ENCODE measurements around the gene GPATCH1. TPM values are rescaled to one million over a fixed set of nuclear protein-coding genes. Genes with fewer than 3 reads are reported as not detected.
"Not testable (repeated sequence)": the region's sequence is repeated elsewhere in the genome, so short reads cannot be mapped to it uniquely, and the experiment has no call there.

The GPATCH1 gene
- total RNA-seq, 1 donor from 2014 or later: 11.1 TPM

DNA sequence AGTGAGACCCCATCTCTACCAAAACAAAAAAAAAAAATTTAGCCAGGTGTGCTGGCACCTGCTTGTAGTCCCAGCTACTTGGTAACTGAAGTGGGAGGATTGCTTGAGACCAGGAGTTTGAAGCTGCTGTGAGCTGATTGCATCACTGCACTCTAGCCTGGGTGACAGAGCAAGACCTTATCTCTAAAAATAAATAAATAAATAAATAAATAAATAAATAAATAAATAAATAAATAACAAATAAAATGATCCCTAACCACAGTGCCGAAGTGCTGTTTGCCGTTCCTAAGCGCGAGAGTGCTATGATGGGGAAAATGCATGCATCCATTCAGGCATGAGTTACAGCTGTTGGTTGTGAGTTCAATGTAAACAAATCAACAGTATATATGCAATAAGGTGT is 78.2 kb downstream of the GPATCH1 start:
- Mint-ChIP-seq H3K4me3 (no peak overlapping the region), H3K36me3 (ENCODE audit: low read depth) (peaks cover 6% of the 10 kb centered on the region), H3K27me3 (ENCODE audit: insufficient read depth) (peaks cover 2% of the 10 kb centered on the region), H3K27ac (no peak overlapping the region), H3K9me3 (no peaks in the 10 kb centered on the region), H3K4me1 (ENCODE audit: low read depth) (peaks cover 37% of the 10 kb centered on the region)
- intact Hi-C loops (cut with micrococcal nuclease): no loop called here
- DNase-seq (ENCODE audit: low spot score): no peak

DNA sequence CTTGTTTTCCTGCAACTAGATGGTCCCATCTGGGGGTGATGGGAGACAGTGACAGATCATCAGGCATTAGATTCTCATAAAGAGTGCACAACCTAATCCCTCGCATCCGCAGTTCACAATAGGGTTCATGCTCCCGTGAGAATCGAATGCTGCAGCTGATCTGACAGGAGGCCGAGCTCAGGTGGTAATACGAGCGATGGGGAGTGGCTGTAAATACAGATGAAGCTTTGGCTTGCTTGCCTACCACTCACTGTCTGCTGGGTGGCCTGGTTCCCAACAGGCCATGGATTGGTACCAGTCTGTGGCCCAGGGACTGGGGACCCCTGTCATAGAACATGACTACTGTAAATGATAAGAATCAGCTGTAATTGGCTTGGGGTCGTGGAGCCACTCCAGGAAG is 78.9 kb downstream of the GPATCH1 start:
- intact Hi-C loops (cut with micrococcal nuclease): loop anchor here (1.0 to 2.0 kb wide), 3 partner anchors 16 to 143 kb away; partner anchors contain the start of gene CEBPA
- peaks cover 6% of the 10 kb centered on the region for H3K36me3 Mint-ChIP-seq (ENCODE audit: low read depth)
- no peaks in the 10 kb centered on the region for H3K9me3 Mint-ChIP-seq
- peaks cover 37% of the 10 kb centered on the region for H3K4me1 Mint-ChIP-seq (ENCODE audit: low read depth)
- no peaks in the 10 kb centered on the region for H3K27me3 Mint-ChIP-seq (ENCODE audit: insufficient read depth)
- peak overlapping the region; percentile 94 for H3K27ac Mint-ChIP-seq
- DNase-seq (ENCODE audit: low spot score): no peak
- no peak overlapping the region for H3K4me3 Mint-ChIP-seq

GRCh38 chr19:33161201-33161600 is 80.2 kb downstream of the GPATCH1 start:
- H3K27ac Mint-ChIP-seq: peak overlapping the region; percentile 94
- H3K4me3 Mint-ChIP-seq: no peak overlapping the region
- H3K27me3 Mint-ChIP-seq (ENCODE audit: insufficient read depth): no peaks in the 10 kb centered on the region

DNA sequence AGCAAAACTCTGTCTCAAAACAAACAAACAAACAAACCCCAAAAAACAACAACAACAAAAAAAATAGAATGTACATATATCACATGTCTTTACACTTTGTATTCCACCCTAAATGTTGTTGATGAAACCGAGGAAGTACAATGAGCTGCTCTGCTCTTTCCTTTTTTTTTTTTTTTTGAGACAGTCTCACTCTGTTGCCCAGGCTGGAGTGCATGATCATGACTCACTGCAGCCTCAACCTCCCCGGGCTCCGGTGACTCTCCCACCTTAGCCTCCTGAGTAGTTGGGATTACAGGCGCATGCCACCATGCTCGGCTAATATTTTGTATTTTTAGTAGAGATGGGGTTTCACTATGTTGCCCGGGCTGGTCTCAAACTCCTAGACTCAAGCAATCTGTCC is 82.5 kb downstream of the GPATCH1 start:
- peaks cover 14% of the 10 kb centered on the region for H3K9me3 Mint-ChIP-seq
- H3K27ac Mint-ChIP-seq: no peak overlapping the region

More at GRCh38 chr19:33161201-33161600, 80.2 kb downstream of the GPATCH1 start:
- intact Hi-C loops (cut with micrococcal nuclease): loop anchor here (2.0 kb wide), 1 partner anchor 142 kb away; the partner anchor contains the start of gene CEBPA
- Mint-ChIP-seq H3K4me1 (ENCODE audit: low read depth) (peaks cover 37% of the 10 kb centered on the region), H3K9me3 (no peaks in the 10 kb centered on the region), H3K36me3 (ENCODE audit: low read depth) (peaks cover 6% of the 10 kb centered on the region)
- no peak for DNase-seq (ENCODE audit: low spot score)

GRCh38 chr19:33166037-33166436 is 85.1 kb downstream of the GPATCH1 start:
- H3K27ac Mint-ChIP-seq; H3K36me3 Mint-ChIP-seq (ENCODE audit: low read depth); H3K27me3 Mint-ChIP-seq (ENCODE audit: insufficient read depth); H3K4me3 Mint-ChIP-seq; DNase-seq (ENCODE audit: low spot score); intact Hi-C loops (cut with micrococcal nuclease): not testable (repeated sequence)
- Mint-ChIP-seq H3K4me1 (ENCODE audit: low read depth) (peaks cover 11% of the 10 kb centered on the region), H3K9me3 (peaks cover 21% of the 10 kb centered on the region)

More for the DNA sequence above, 82.5 kb downstream of the GPATCH1 start:
- no peak overlapping the region for H3K4me3 Mint-ChIP-seq
- no peak for DNase-seq (ENCODE audit: low spot score)
- H3K4me1 Mint-ChIP-seq (ENCODE audit: low read depth): peaks cover 27% of the 10 kb centered on the region
- peaks cover 8% of the 10 kb centered on the region for H3K36me3 Mint-ChIP-seq (ENCODE audit: low read depth)
- H3K27me3 Mint-ChIP-seq (ENCODE audit: insufficient read depth): peaks cover 4% of the 10 kb centered on the region
- intact Hi-C loops (cut with micrococcal nuclease): no loop called here

DNA sequence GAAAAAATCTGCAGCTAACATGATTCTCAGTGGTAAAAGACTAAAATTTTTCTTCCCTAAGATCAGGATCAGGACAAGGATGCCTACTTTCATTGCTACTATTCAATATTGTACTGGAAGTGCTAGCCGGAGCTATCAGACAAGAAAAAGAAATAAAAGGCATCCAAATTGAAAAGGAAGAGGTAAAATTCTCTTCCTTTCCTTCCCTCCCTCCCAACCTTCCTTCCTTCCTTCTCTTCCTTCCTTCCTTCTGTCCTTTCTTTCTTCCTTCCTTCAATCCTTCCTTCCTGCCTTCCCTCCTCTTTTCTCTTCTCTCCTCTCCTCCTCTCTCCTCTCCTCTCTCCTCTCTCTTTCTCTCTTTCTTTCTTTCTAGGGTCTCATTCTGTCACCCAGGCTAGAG is 86.5 kb downstream of the GPATCH1 start:
- Mint-ChIP-seq H3K27me3 (ENCODE audit: insufficient read depth) (peaks cover 4% of the 10 kb centered on the region), H3K9me3 (peaks cover 21% of the 10 kb centered on the region), H3K4me1 (ENCODE audit: low read depth) (peaks cover 5% of the 10 kb centered on the region), H3K36me3 (ENCODE audit: low read depth) (peaks cover 9% of the 10 kb centered on the region), H3K27ac (no peak overlapping the region), H3K4me3 (no peak overlapping the region)
- intact Hi-C loops (cut with micrococcal nuclease): no loop called here
- no peak for DNase-seq (ENCODE audit: low spot score)

- intact Hi-C loops (cut with micrococcal nuclease): no loop called here
- Mint-ChIP-seq H3K4me1 (ENCODE audit: low read depth) (peaks cover 9% of the 10 kb centered on the region), H3K27me3 (ENCODE audit: insufficient read depth) (peaks cover 4% of the 10 kb centered on the region), H3K27ac (no peak overlapping the region), H3K9me3 (peaks cover 21% of the 10 kb centered on the region), H3K4me3 (no peak overlapping the region), H3K36me3 (ENCODE audit: low read depth) (peaks cover 10% of the 10 kb centered on the region)
- DNase-seq (ENCODE audit: low spot score): no peak
Observed at GRCh38 chr19:33168528-33168927, 87.5 kb downstream of the GPATCH1 start.

- Mint-ChIP-seq H3K4me3 (no peak overlapping the region), H3K9me3 (peaks cover 21% of the 10 kb centered on the region), H3K27me3 (ENCODE audit: insufficient read depth) (peaks cover 4% of the 10 kb centered on the region), H3K4me1 (ENCODE audit: low read depth) (peaks cover 22% of the 10 kb centered on the region), H3K36me3 (ENCODE audit: low read depth) (peaks cover 10% of the 10 kb centered on the region), H3K27ac (no peak overlapping the region)
- intact Hi-C loops (cut with micrococcal nuclease): loop anchor here (10.0 kb wide), 1 partner anchor 1957 kb away; no protein-coding TSS in a partner anchor
- DNase-seq (ENCODE audit: low spot score): no peak
Observed at GRCh38 chr19:33171222-33171795, 90.3 kb downstream of the GPATCH1 start.

DNA sequence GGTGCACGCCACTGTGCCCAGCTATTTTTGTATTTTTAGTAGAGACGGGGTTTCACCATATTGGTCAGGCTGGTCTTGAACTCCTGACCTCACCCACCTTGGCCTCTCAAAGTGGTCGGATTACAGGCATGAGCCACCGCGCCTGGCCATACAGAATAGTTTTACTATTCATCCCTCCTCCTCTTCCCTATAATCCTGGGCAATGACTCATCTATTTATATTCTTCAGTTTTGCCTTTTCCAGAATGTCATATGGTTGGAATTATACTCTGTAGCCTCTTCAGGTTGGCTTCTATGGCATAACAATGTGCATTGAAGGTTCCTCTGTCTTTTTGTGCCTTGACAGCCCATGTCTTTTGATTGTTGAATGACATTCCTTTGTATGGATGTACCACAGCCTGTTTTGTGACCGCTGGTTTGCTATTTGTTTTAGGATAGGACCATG is 91.0 kb downstream of the GPATCH1 start:
- intact Hi-C loops (cut with micrococcal nuclease): loop anchor here (10.0 kb wide), 1 partner anchor 1957 kb away; no protein-coding TSS in a partner anchor
- Mint-ChIP-seq H3K4me3 (no peak overlapping the region), H3K9me3 (peaks cover 20% of the 10 kb centered on the region), H3K27me3 (ENCODE audit: insufficient read depth) (peaks cover 8% of the 10 kb centered on the region), H3K27ac (no peak overlapping the region), H3K4me1 (ENCODE audit: low read depth) (peaks cover 26% of the 10 kb centered on the region), H3K36me3 (ENCODE audit: low read depth) (peaks cover 12% of the 10 kb centered on the region)
- DNase-seq (ENCODE audit: low spot score): no peak

- Mint-ChIP-seq H3K9me3 (peaks cover under 1% of the 10 kb centered on the region), H3K27ac (no peak overlapping the region), H3K27me3 (ENCODE audit: insufficient read depth) (peaks cover 6% of the 10 kb centered on the region), H3K36me3 (ENCODE audit: low read depth) (peaks cover 5% of the 10 kb centered on the region), H3K4me1 (ENCODE audit: low read depth) (peaks cover 36% of the 10 kb centered on the region), H3K4me3 (peak overlapping the region; percentile 33)
- no peak for DNase-seq (ENCODE audit: low spot score)
- intact Hi-C loops (cut with micrococcal nuclease): loop anchor here (10.0 kb wide), 1 partner anchor 1959 kb away; no protein-coding TSS in a partner anchor
Observed at GRCh38 chr19:33174186-33174585, 93.2 kb downstream of the GPATCH1 start.

DNA sequence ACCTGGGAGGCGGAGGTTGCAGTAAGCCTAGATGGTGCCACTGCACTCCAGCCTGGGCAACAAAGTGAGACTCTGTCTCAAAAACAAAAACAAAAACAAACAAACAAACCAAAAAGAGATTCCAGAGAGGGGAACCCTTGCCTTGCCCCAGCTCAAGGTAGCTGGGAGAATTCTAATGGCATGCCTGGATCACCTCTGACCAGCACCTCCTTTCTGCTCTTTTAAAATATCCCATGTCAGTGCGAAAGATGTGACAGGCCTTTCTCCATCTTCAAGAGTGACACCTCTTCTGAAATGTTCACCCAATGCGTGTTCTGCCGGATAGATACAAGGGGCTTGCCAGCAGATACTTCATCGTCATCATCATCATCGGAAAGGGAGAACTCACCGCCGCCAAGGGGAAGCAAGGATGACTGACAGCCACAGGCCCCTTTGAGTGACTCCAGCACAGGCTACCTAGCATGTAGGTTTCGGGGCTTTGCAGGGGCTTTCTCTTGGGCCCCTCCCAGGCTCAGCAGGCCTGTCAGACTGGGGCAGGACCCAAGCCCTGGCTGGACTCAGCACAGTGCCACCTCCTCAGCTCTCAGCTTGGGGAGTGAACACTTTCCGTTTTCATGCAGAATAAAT is 94.3 kb downstream of the GPATCH1 start:
- Mint-ChIP-seq H3K4me3 (peak overlapping the region; percentile 97), H3K4me1 (ENCODE audit: low read depth) (peaks cover 39% of the 10 kb centered on the region), H3K9me3 (no peaks in the 10 kb centered on the region), H3K27me3 (ENCODE audit: insufficient read depth) (peaks cover 6% of the 10 kb centered on the region), H3K27ac (no peak overlapping the region), H3K36me3 (ENCODE audit: low read depth) (peaks cover 5% of the 10 kb centered on the region)
- intact Hi-C loops (cut with micrococcal nuclease): loop anchor here (5.0 to 10.0 kb wide), 2 partner anchors 107 to 1960 kb away; no protein-coding TSS in a partner anchor
- no peak for DNase-seq (ENCODE audit: low spot score)

- peaks cover 41% of the 10 kb centered on the region for H3K4me1 Mint-ChIP-seq (ENCODE audit: low read depth)
- intact Hi-C loops (cut with micrococcal nuclease): loop anchor here (1.0 to 10.0 kb wide), 8 partner anchors 31 to 1961 kb away; partner anchors contain the start of genes ANKRD27, PDCD5, PEPD and RGS9BP
- peaks cover 5% of the 10 kb centered on the region for H3K36me3 Mint-ChIP-seq (ENCODE audit: low read depth)
- H3K27me3 Mint-ChIP-seq (ENCODE audit: insufficient read depth): peaks cover 9% of the 10 kb centered on the region
- H3K27ac Mint-ChIP-seq: peak overlapping the region; percentile 97
- DNase-seq (ENCODE audit: low spot score): no peak
- no peaks in the 10 kb centered on the region for H3K9me3 Mint-ChIP-seq
- peak overlapping the region; percentile 97 for H3K4me3 Mint-ChIP-seq
Observed at GRCh38 chr19:33175886-33176669, 95.1 kb downstream of the GPATCH1 start.
